A549 (cell line): ENCODE measurements around the gene GLP2R. TPM values are rescaled to one million over a fixed set of nuclear protein-coding genes. Genes with fewer than 3 reads are reported as not detected.

Source experiments
- ATAC-seq, 2 experiments: fragments of 200-7000 bp in 1 of 2; fragments of >200 bp in 1 of 2; cut with Nextera tagmentation in 1 of 2; cut with Tn5 transposase in 1 of 2; 3 replicates each; pipeline versions ENCODE4 v1.8.0 to v1.9.1; 2018 to 2020; ENCODE audit warnings: mild to moderate bottlenecking in 1 of 2, moderate library complexity in 1 of 2
- CTCF ChIA-PET: fragments of 300-600 bp; sonication (Branson Sonifier 250); formaldehyde crosslinking; extraction: SDS; loops from one replicate; lab custom pipeline; 2021; ENCODE audit warnings: antibody characterized with exemption, inconsistent platforms; lab: Yijun Ruan, JAX
- POLR2A ChIA-PET: fragments of 350-600 bp; formaldehyde crosslinking; extraction: SDS; loops from one replicate; lab custom pipeline; 2021; ENCODE audit warnings: antibody characterized with exemption, inconsistent platforms; lab: Yijun Ruan, JAX
- DNase-seq, 2 experiments: peaks; one replicate each; pipeline versions ENCODE4 v3.0.0 to v3.0.0-alpha.2; 2011 to 2016; ENCODE audit warnings: low read depth in 1 of 2, low spot score in 1 of 2
- FAIRE-seq: peaks from 2 replicates; lab custom pipeline; 2011; peaks lifted over from hg19 to GRCh38; lab: Jason Lieb, UNC
- H3K27ac ChIP-seq, 2 experiments: fragments of >200 bp; sonication (Bioruptor Twin); formaldehyde crosslinking; 3 replicates each; pipeline ENCODE4 v1.5.1; 2016 to 2017
- H3K4me1 ChIP-seq: fragments of >200 bp; sonication (Bioruptor Twin); formaldehyde crosslinking; 3 replicates; pipeline ENCODE4 v1.6.1; 2016
- H3K4me2 ChIP-seq: fragments of >200 bp; sonication (Bioruptor Twin); formaldehyde crosslinking; 3 replicates; pipeline ENCODE4 v1.6.1; 2016
- H3K4me3 ChIP-seq: fragments of >200 bp; sonication (Bioruptor Twin); formaldehyde crosslinking; 3 replicates; pipeline ENCODE4 v1.5.1; 2016
- H3K9me3 ChIP-seq: fragments of >200 bp; sonication (Bioruptor Twin); formaldehyde crosslinking; 3 replicates; pipeline ENCODE4 v1.6.1; 2016
- CBX2 ChIP-seq: fragments of 200-600 bp; sonication (generic); IDR thresholded peaks from 2 replicates; pipeline ENCODE4 v1.6.1; 2016; ENCODE audit warnings: low read depth, mild to moderate bottlenecking, borderline replicate concordance
- CBX8 ChIP-seq: fragments of 200-600 bp; sonication (generic); IDR thresholded peaks from 2 replicates; pipeline ENCODE4 v1.6.1; 2016
- CHD2 ChIP-seq: fragments of 150-350 bp; IDR thresholded peaks from 2 replicates; pipeline ENCODE4 v1.6.1; 2014; ENCODE audit warnings: low read length; ENCODE audit not compliant: partially characterized antibody
- CTCF ChIP-seq: fragments of >200 bp; sonication (Bioruptor Twin); formaldehyde crosslinking; IDR thresholded peaks from 3 replicates; pipeline ENCODE4 v1.5.1; 2016
- E2F6 ChIP-seq: IDR thresholded peaks from 2 replicates; pipeline ENCODE4 v1.6.1; 2012; ENCODE audit warnings: low read depth, borderline replicate concordance
- EHF ChIP-seq: fragments of 250-450 bp; sonication (Bioruptor Pico); IDR thresholded peaks from 2 replicates; pipeline ENCODE4 v1.5.0; 2020; ENCODE audit warnings: mild to moderate bottlenecking
- EHMT2 ChIP-seq: fragments of 200-600 bp; sonication (generic); IDR thresholded peaks from 2 replicates; pipeline ENCODE4 v1.6.1; 2016; ENCODE audit warnings: antibody characterized with exemption, low read depth, mild to moderate bottlenecking, moderate library complexity
- FOSB ChIP-seq: fragments of 250-450 bp; sonication (Bioruptor Pico); IDR thresholded peaks from 2 replicates; pipeline ENCODE4 v1.5.0; 2020; ENCODE audit warnings: mild to moderate bottlenecking, moderate library complexity
- FOSL2 ChIP-seq, 2 experiments: fragments of 450-650 bp in 1 of 2; fragments of >200 bp in 1 of 2; sonication (Bioruptor Twin) in 1 of 2; formaldehyde crosslinking; IDR thresholded peaks; 2 replicates each; pipeline versions ENCODE4 v1.5.0 to v1.6.1; 2016 to 2020; ENCODE audit warnings: mild to moderate bottlenecking in 1 of 2, moderate library complexity in 1 of 2
- GATA3 ChIP-seq: IDR thresholded peaks from 2 replicates; pipeline ENCODE4 v1.6.1; 2012; ENCODE audit warnings: borderline replicate concordance
- HDAC2 ChIP-seq: fragments of 200-600 bp; sonication (generic); IDR thresholded peaks from 2 replicates; pipeline ENCODE4 v1.6.1; 2016
- HES2 ChIP-seq: fragments of >200 bp; sonication (Bioruptor Twin); formaldehyde crosslinking; IDR thresholded peaks from 2 replicates; pipeline ENCODE4 v1.6.1; 2016
- HEYL ChIP-seq: fragments of 250-450 bp; sonication (Bioruptor Pico); IDR thresholded peaks from 2 replicates; pipeline ENCODE4 v1.8.0; 2021; ENCODE audit warnings: mild to moderate bottlenecking, moderate library complexity
- HOXA7 ChIP-seq: fragments of 250-450 bp; sonication (Bioruptor Pico); IDR thresholded peaks from 2 replicates; pipeline ENCODE4 v1.5.0; 2020; ENCODE audit warnings: mild to moderate bottlenecking, moderate library complexity
- KDM1A ChIP-seq: fragments of 200-600 bp; sonication (generic); IDR thresholded peaks from 2 replicates; pipeline ENCODE4 v1.6.1; 2016; ENCODE audit warnings: low read depth, mild to moderate bottlenecking
- MAFK ChIP-seq: fragments of 450-650 bp; IDR thresholded peaks from 2 replicates; pipeline ENCODE4 v1.6.1; 2014; ENCODE audit not compliant: partially characterized antibody
- MYC ChIP-seq: IDR thresholded peaks from 2 replicates; pipeline ENCODE4 v1.6.1; 2012; ENCODE audit warnings: mild to moderate bottlenecking, inconsistent platforms, low read length, improper control_type of control experiment, borderline replicate concordance
- NFE2L2 ChIP-seq: fragments of 150-350 bp; conservative IDR thresholded peaks from 2 replicates; pipeline ENCODE4 v1.6.1; 2014; ENCODE audit warnings: low read length
- NR3C1 ChIP-seq: fragments of >200 bp; sonication (Bioruptor Twin); formaldehyde crosslinking; IDR thresholded peaks from 3 replicates; pipeline ENCODE4 v1.6.1; 2017
- POLR2AphosphoS2 ChIP-seq: conservative IDR thresholded peaks from 2 replicates; pipeline ENCODE4 v1.6.1; 2012; ENCODE audit warnings: low read length, improper control_type of control experiment, inconsistent platforms
- REST ChIP-seq: fragments of 200-600 bp; sonication (generic); IDR thresholded peaks from 2 replicates; pipeline ENCODE4 v1.6.1; 2016; ENCODE audit warnings: antibody characterized with exemption, mild to moderate bottlenecking, moderate library complexity
- TFCP2L1 ChIP-seq: fragments of 250-450 bp; sonication (Bioruptor Pico); IDR thresholded peaks from 2 replicates; pipeline ENCODE4 v1.5.0; 2021; ENCODE audit warnings: mild to moderate bottlenecking
- ZC3H11A ChIP-seq: fragments of 450-650 bp; IDR thresholded peaks from 2 replicates; pipeline ENCODE4 v1.6.1; 2014; ENCODE audit warnings: antibody characterized with exemption, mild to moderate bottlenecking
- WGBS: methylation state at CpG from one replicate; pipeline ENCODE4 v1.1.6; 2017; ENCODE audit errors: missing lambda C conversion rate; 5-methylcytosine and 5-hydroxymethylcytosine counted together
- polyA plus RNA-seq, 4 experiments: library from polyadenylated mRNA; depleted of rRNA in 3 of 4; stranded (reverse); fragments of >200 nt; fragmentation: RNase III in 1 of 4; extraction: RNeasy Plus Mini Kit Qiagen cat#74134 plus additional on column Dnase treatment in 1 of 4; gene quantifications; 2 replicates in 3 of 4; 3 replicates in 1 of 4; pipeline ENCODE4 v1.2.3, GENCODE V29; 2011 to 2017
- TF ChIP-seq, protein P1 (sequence below): fragments of >200 bp; sonication (Bioruptor Twin); formaldehyde crosslinking; IDR thresholded peaks from 3 replicates; pipeline ENCODE4 v1.6.1; 2016
- TF ChIP-seq, protein P2 (sequence below): fragments of 250-450 bp; sonication (Bioruptor Pico); IDR thresholded peaks from 2 replicates; pipeline ENCODE4 v1.5.0; 2021; ENCODE audit warnings: mild to moderate bottlenecking, moderate library complexity, borderline replicate concordance

The GLP2R gene
- polyA plus RNA-seq, 2 of the 4 experiments (the other 2 are of a cell fraction): 27.9 to 48.7 TPM

DNA sequence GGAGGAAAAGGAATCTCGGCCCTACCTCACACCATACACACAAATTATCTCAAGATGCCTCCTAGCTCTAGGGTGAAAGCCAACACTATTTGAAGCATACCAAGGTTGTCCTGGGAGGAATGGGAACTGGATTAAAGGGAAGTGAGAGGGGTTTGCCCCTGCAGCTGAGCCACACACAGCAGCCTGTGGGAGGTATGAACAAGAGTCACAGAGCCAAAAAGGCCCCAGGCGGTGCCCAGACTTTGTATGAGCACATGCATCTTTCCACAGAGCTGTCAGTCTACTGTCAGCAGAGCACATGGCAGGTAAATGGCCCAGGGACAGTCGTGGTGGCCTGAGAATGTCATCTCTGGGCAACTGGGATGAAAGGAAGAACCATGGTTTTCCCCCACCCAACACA, 110.4 kb downstream of the GLP2R start:
- ChIA-PET CTCF (interaction anchor here (1.2 to 14.9 kb wide), 10 partner anchors 8 to 711 kb away, joined by 3 to 344 read pairs (median 6); partner anchors contain the start of gene CFAP52), POLR2A (no interaction called here)
- DNase-seq (no peak), ATAC-seq (no peak), FAIRE-seq (no peak)
- no peak overlapping the region for H3K4me3 ChIP-seq
- TF ChIP-seq KDM1A (no peak), EHMT2 (no peak), GATA3 (no peak), MAFK (no peak), HOXA7 (CRISPR knock-in tag) (no peak), CTCF (no peak), NFE2L2 (no peak), FOSL2 (IDR thresholded peaks at IDR 0.05) (no peak), FOSL2 (CRISPR knock-in tag; IDR thresholded peaks at IDR 0.05) (no peak), TFCP2L1 (CRISPR knock-in tag) (no peak), ZC3H11A (no peak)
- TF ChIP-seq, protein P1, sequence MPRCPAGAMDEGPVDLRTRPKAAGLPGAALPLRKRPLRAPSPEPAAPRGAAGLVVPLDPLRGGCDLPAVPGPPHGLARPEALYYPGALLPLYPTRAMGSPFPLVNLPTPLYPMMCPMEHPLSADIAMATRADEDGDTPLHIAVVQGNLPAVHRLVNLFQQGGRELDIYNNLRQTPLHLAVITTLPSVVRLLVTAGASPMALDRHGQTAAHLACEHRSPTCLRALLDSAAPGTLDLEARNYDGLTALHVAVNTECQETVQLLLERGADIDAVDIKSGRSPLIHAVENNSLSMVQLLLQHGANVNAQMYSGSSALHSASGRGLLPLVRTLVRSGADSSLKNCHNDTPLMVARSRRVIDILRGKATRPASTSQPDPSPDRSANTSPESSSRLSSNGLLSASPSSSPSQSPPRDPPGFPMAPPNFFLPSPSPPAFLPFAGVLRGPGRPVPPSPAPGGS: no peak
- 21% methylated on average over 3 of the region's 3 CpGs for WGBS
- H3K27ac ChIP-seq: no peak overlapping the region
- peaks cover 4% of the 10 kb centered on the region; the same call in 2 of the 3 replicates for H3K9me3 ChIP-seq
- peaks cover 6% of the 10 kb centered on the region; the same call in 2 of the 3 replicates for H3K4me1 ChIP-seq
- H3K4me2 ChIP-seq: no peak overlapping the region

DNA sequence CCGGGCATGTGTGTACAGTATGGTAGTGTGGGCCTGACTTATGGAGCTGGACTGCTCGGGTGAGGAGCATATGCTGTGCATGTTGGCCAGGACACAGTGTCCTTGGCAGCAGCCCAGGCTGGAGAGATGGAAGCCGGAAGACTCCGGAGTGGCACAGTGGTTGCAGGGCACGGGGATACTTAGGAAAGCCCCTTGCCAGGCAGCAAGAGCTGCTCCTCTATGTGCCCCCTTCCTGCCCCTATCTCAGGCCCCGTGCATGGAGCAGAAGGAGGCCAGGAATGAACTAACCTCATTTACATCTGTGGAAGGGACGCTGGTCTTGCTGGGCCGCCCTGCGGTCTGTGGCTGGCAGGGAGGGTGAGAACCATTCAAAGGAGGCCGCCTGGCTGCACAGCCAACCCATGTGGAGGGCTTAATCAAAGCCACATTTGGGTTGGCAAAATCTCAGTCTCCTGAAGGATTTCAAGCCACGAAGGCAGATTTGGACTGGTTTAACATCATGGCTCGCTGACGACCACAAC, 111.6 kb downstream of the GLP2R start:
- peaks cover 5% of the 10 kb centered on the region; the same call in 2 of the 3 replicates for H3K4me1 ChIP-seq
- ATAC-seq: peak; percentile 30 to 31; a peak in 4 of 6 replicates
- no peak overlapping the region for H3K27ac ChIP-seq
- ChIA-PET CTCF (interaction anchor here (0.7 to 14.9 kb wide), 7 partner anchors 9 to 679 kb away, joined by 3 to 344 read pairs (median 5); no protein-coding TSS in a partner anchor), POLR2A (no interaction called here)
- no peak overlapping the region for H3K4me3 ChIP-seq
- no peak for FAIRE-seq
- H3K4me2 ChIP-seq: no peak overlapping the region
- DNase-seq: no peak
- peaks cover 4% of the 10 kb centered on the region; the same call in 2 of the 3 replicates for H3K9me3 ChIP-seq
- no peak for TF ChIP-seq EHMT2
- TF ChIP-seq TFCP2L1 (CRISPR knock-in tag): no peak
- TF ChIP-seq CBX8: no peak
- TF ChIP-seq CHD2: no peak
- TF ChIP-seq REST: no peak
- TF ChIP-seq, protein P2, sequence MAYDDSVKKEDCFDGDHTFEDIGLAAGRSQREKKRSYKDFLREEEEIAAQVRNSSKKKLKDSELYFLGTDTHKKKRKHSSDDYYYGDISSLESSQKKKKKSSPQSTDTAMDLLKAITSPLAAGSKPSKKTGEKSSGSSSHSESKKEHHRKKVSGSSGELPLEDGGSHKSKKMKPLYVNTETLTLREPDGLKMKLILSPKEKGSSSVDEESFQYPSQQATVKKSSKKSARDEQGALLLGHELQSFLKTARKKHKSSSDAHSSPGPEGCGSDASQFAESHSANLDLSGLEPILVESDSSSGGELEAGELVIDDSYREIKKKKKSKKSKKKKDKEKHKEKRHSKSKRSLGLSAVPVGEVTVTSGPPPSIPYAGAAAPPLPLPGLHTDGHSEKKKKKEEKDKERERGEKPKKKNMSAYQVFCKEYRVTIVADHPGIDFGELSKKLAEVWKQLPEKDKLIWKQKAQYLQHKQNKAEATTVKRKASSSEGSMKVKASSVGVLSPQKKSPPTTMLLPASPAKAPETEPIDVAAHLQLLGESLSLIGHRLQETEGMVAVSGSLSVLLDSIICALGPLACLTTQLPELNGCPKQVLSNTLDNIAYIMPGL (CRISPR knock-in tag): no peak
- no peak for TF ChIP-seq CBX2
- no peak for TF ChIP-seq E2F6
- no peak for TF ChIP-seq HEYL (CRISPR knock-in tag)
- TF ChIP-seq MYC: no peak
- no peak for TF ChIP-seq HDAC2
- TF ChIP-seq EHF (CRISPR knock-in tag): no peak
- TF ChIP-seq POLR2AphosphoS2: no peak
- no peak for TF ChIP-seq HOXA7 (CRISPR knock-in tag)
- TF ChIP-seq FOSB (CRISPR knock-in tag): no peak
- TF ChIP-seq NR3C1: no peak
- TF ChIP-seq HES2: no peak
- whole genome bisulfite sequencing: 75% methylated on average over 13 of the region's 13 CpGs
